K562 (cell line): ENCODE measurements around the gene TICRR. TPM values are rescaled to one million over a fixed set of nuclear protein-coding genes. Genes with fewer than 3 reads are reported as not detected.
A peak's percentile ranks its signal among the peaks of the same experiment; 100 is the strongest.

ENCODE experiments used
- ATAC-seq: fragments of 200-7000 bp; cut with Tn5 transposase; 3 replicates; pipeline ENCODE4 v1.9.1; 2020; ENCODE audit warnings: moderate library complexity
- BruUV-seq: library from RNA; stranded (reverse); fragments of 400-500 nt; replicated peaks from 2 replicates; lab custom pipeline; 2021; lab: Mats Ljungman, UMichigan
- CTCF ChIA-PET: fragments of 300-600 bp; formaldehyde crosslinking; extraction: SDS; loops from one replicate; lab custom pipeline; 2021; ENCODE audit warnings: low intra/inter-chr PET ratio; lab: Yijun Ruan, JAX
- POLR2A ChIA-PET: fragments of 300-600, 350-650 bp; sonication (Branson Sonifier 250); formaldehyde crosslinking; extraction: SDS; loops from one replicate; lab custom pipeline; 2021; ENCODE audit warnings: antibody characterized with exemption, inconsistent platforms; lab: Yijun Ruan, JAX
- DNase-seq, 4 experiments: peaks; one replicate each; pipeline versions ENCODE4 v3.0.0 to v3.0.0-alpha.2; 2011 to 2018; ENCODE audit warnings: low spot score in 3 of 4, mixed read lengths in 3 of 4; ENCODE audit errors: extremely low read depth in 1 of 4
- FAIRE-seq: peaks from 2 replicates; lab custom pipeline; 2011; peaks lifted over from hg19 to GRCh38; lab: Jason Lieb, UNC
- H2AFZ ChIP-seq: 2 replicates; pipeline ENCODE4 v1.6.0; 2011; ENCODE audit warnings: low read depth, low read length, control low read depth, inconsistent platforms
- H3K27ac ChIP-seq: fragments of 200-600 bp; 3 replicates; pipeline ENCODE4 v1.8.0; 2011; ENCODE audit warnings: low read depth, mild to moderate bottlenecking, control low read depth, inconsistent platforms, low read length, moderate library complexity, mixed read lengths; ENCODE audit errors: extremely low read depth
- H3K27me3 ChIP-seq, 2 experiments: fragments of 300-600 bp in 1 of 2; 2 replicates in 1 of 2; 3 replicates in 1 of 2; pipeline versions ENCODE4 v1.6.0 to v1.8.0; 2011; ENCODE audit warnings: inconsistent platforms in 2 of 2, low read length in 2 of 2, mild to moderate bottlenecking in 1 of 2, mixed read lengths in 1 of 2, moderate library complexity in 1 of 2; ENCODE audit not compliant: control insufficient read depth in 2 of 2, insufficient read depth in 2 of 2
- H3K36me3 ChIP-seq: fragments of 300-600 bp; 3 replicates; pipeline ENCODE4 v1.8.0; 2011; ENCODE audit warnings: mild to moderate bottlenecking, low read length, inconsistent platforms; ENCODE audit not compliant: control insufficient read depth, insufficient read depth
- H3K4me1 ChIP-seq, 2 experiments: fragments of 200-600 bp in 1 of 2; replicated peaks in 1 of 2; 2 replicates in 1 of 2; 3 replicates in 1 of 2; pipeline versions ENCODE4 v1.5.1 to v1.8.0; 2011; ENCODE audit warnings: inconsistent platforms in 2 of 2, low read length in 2 of 2, mild to moderate bottlenecking in 1 of 2, mixed read lengths in 1 of 2, moderate library complexity in 1 of 2; ENCODE audit not compliant: control insufficient read depth in 2 of 2, insufficient read depth in 2 of 2
- H3K4me2 ChIP-seq: 2 replicates; pipeline ENCODE4 v1.6.1; 2011; ENCODE audit warnings: low read length, control low read depth, inconsistent platforms, mixed read lengths; ENCODE audit not compliant: insufficient read depth
- H3K4me3 ChIP-seq: fragments of 200-600 bp; sonication (generic), shearing (Covaris generic); 2 replicates; pipeline ENCODE4 v1.5.1; 2016; ENCODE audit warnings: control low read depth, inconsistent platforms
- H3K79me2 ChIP-seq: fragments of 200-600 bp; 3 replicates; pipeline ENCODE4 v1.8.0; 2011; ENCODE audit warnings: low read length, inconsistent platforms; ENCODE audit not compliant: control insufficient read depth, insufficient read depth
- H3K9ac ChIP-seq, 2 experiments: 2 replicates each; pipeline versions ENCODE4 v1.6.0 to v1.6.1; 2011; ENCODE audit warnings: low read depth in 2 of 2, low read length in 2 of 2, control low read depth in 1 of 2, inconsistent platforms in 1 of 2, mild to moderate bottlenecking in 1 of 2, mixed read lengths in 1 of 2; ENCODE audit not compliant: insufficient read depth in 1 of 2
- H3K9me1 ChIP-seq: one replicate; pipeline ENCODE4 v1.6.0; 2011; ENCODE audit warnings: inconsistent platforms, mild to moderate bottlenecking, low read length, moderate library complexity; ENCODE audit not compliant: control insufficient read depth, insufficient read depth
- H3K9me3 ChIP-seq: replicated peaks from 2 replicates; pipeline ENCODE4 v1.5.1; 2011; ENCODE audit warnings: low read depth, low read length, inconsistent platforms; ENCODE audit not compliant: control insufficient read depth, insufficient read depth
- H4K20me1 ChIP-seq: replicated peaks from 2 replicates; pipeline ENCODE4 v1.6.1; 2011; ENCODE audit warnings: low read length, inconsistent platforms, mixed read lengths; ENCODE audit not compliant: control insufficient read depth, insufficient read depth
- EP300 ChIP-seq: IDR thresholded peaks from 2 replicates; pipeline ENCODE4 v1.6.1; 2012; ENCODE audit warnings: low read length, improper control_type of control experiment
- MTA1 ChIP-seq: fragments of 450-650 bp; IDR thresholded peaks from 2 replicates; pipeline ENCODE4 v1.6.1; 2017; ENCODE audit warnings: borderline replicate concordance
- POLR2G ChIP-seq: fragments of 200-400 bp; formaldehyde crosslinking; IDR thresholded peaks from 2 replicates; pipeline ENCODE4 v1.6.1; 2017; ENCODE audit warnings: low read depth, mild to moderate bottlenecking, antibody characterized with exemption, low read length, moderate library complexity
- RBM22 ChIP-seq: fragments of 200-400 bp; formaldehyde crosslinking; IDR thresholded peaks from 2 replicates; pipeline ENCODE4 v1.6.1; 2018; ENCODE audit warnings: low read length, low read depth; ENCODE audit not compliant: poor library complexity, severe bottlenecking
- STAT6 ChIP-seq: sonication (generic); formaldehyde crosslinking; IDR thresholded peaks from 2 replicates; pipeline ENCODE4 v1.8.1; 2023; ENCODE audit warnings: mild to moderate bottlenecking, missing genetic modification reagents
- ZBTB33 ChIP-seq: sonication (generic); formaldehyde crosslinking; IDR thresholded peaks from 2 replicates; pipeline ENCODE4 v1.8.1; 2023; ENCODE audit warnings: mild to moderate bottlenecking, missing genetic modification reagents
- WGBS: fragments of 100-300 bp; shearing (Covaris generic); methylation state at CpG from one replicate; pipeline ENCODE4 v1.1.6; 2016; ENCODE audit warnings: low coverage, mixed read lengths; ENCODE audit not compliant: insufficient coverage; ENCODE audit errors: missing lambda C conversion rate; 5-methylcytosine and 5-hydroxymethylcytosine counted together
- in situ Hi-C: fragments of 300-500 bp; cut with MboI; formaldehyde crosslinking; loops from 4 replicates; pipeline ENCODE4 v1.15.0; 2018; ENCODE audit warnings: inconsistent platforms, mixed read lengths
- intact Hi-C: fragments of 100-400 bp; cut with micrococcal nuclease; formaldehyde crosslinking; loops from 2 replicates; pipeline ENCODE4 v1.14.2; 2022
- polyA plus RNA-seq, 8 experiments: library from polyadenylated mRNA; depleted of rRNA in 4 of 8; stranded (reverse) in 5 of 8; unstranded in 3 of 8; fragments of >200 nt; fragmentation: Nextera tagmentation in 2 of 8; fragmentation: Illumina TruSeq in 1 of 8; extraction: Ambion mirVana in 2 of 8; extraction: Trizol in 1 of 8; gene quantifications; 2 replicates each; pipeline versions ENCODE4 v1.2.1 to v1.2.3, GENCODE V29; 2011 to 2014; ENCODE audit warnings: inconsistent platforms in 1 of 8, missing spikeins in 1 of 8
- total RNA-seq, 7 experiments: library from RNA; depleted of rRNA in 6 of 7; stranded (reverse); fragments of >200 nt in 6 of 7; fragmentation: Illumina TruSeq in 2 of 7; extraction: Trizol in 2 of 7; gene quantifications; 2 replicates each; pipeline versions ENCODE4 v1.2.1 to v1.2.3, GENCODE V29; 2011 to 2021; ENCODE audit warnings: low replicate concordance in 1 of 7

TICRR gene
- total and polyA plus RNA-seq, 9 of the 15 experiments (the other 6 are each of a cell fraction or from before 2014, with no cell fraction given), result 0.84 to 22.9 (median 13.7) TPM

GRCh38 chr15:89632563-89633430 lies 57.5 kb downstream of the TICRR start:
- no peaks in the 10 kb centered on the region for H3K27me3 ChIP-seq
- no peaks in the 10 kb centered on the region; a peak in 1 of 5 replicates for H3K4me1 ChIP-seq
- ATAC-seq (no peak), FAIRE-seq (no peak), DNase-seq (no peak)
- no peak overlapping the region for H3K27ac ChIP-seq
- H3K79me2 ChIP-seq, result no peaks in the 10 kb centered on the region
- TF ChIP-seq POLR2G (peak; percentile 56), EP300 (no peak), MTA1 (no peak)
- peaks cover 43% of the 10 kb centered on the region; the same call in 2 of the 3 replicates for H3K36me3 ChIP-seq
- H3K9me3 ChIP-seq, result peaks cover 5% of the 10 kb centered on the region; the same call in 1 of the 2 replicates
- POLR2A ChIA-PET, result interaction anchor here (0.6 kb wide), 1 partner anchor 135 kb away, joined by 3 read pairs; no protein-coding TSS in a partner anchor
- no peak overlapping the region for H3K4me3 ChIP-seq
- H3K9me1 ChIP-seq, result no peaks in the 10 kb centered on the region
- no TSS peak for BruUV-seq
- in situ Hi-C loops, result no loop called here
- no peaks in the 10 kb centered on the region for H4K20me1 ChIP-seq
- WGBS, result 89% methylated on average over 8 of the region's 18 CpGs
- no peak overlapping the region for H3K9ac ChIP-seq
- H3K4me2 ChIP-seq, result no peak overlapping the region
- CTCF ChIA-PET, result no interaction called here
- no peak overlapping the region for H2AFZ ChIP-seq
- intact Hi-C loops, result no loop called here

- intact Hi-C loops, result no loop called here
- 86% methylated on average over 23 of the region's 23 CpGs for WGBS
- ATAC-seq, result no peak
These were observed 58.3 kb downstream of the TICRR start for GRCh38 chr15:89633585-89633984.

More at GRCh38 chr15:89633585-89633984, 58.3 kb downstream of the TICRR start:
- TF ChIP-seq ZBTB33 (CRISPR knock-in tag), result peak; percentile 18; the same call in 1 of the 2 replicates
- TF ChIP-seq POLR2G, result peak; percentile 50
- no peak for TF ChIP-seq STAT6 (CRISPR knock-in tag)
- TF ChIP-seq RBM22, result peak; percentile 40
- H2AFZ ChIP-seq, result no peak overlapping the region
- H3K36me3 ChIP-seq, result peaks cover 36% of the 10 kb centered on the region; the same call in 2 of the 3 replicates
- H4K20me1 ChIP-seq, result no peaks in the 10 kb centered on the region
- no peak overlapping the region for H3K4me3 ChIP-seq
- no peak for DNase-seq
- no peaks in the 10 kb centered on the region; a peak in 1 of 5 replicates for H3K4me1 ChIP-seq
- no peak overlapping the region for H3K9ac ChIP-seq
- H3K9me3 ChIP-seq, result peaks cover 5% of the 10 kb centered on the region; the same call in 1 of the 2 replicates
- ChIA-PET CTCF (no interaction called here), POLR2A (no interaction called here)
- H3K9me1 ChIP-seq, result no peaks in the 10 kb centered on the region
- H3K4me2 ChIP-seq, result no peak overlapping the region
- in situ Hi-C loops, result no loop called here
- no peak for FAIRE-seq
- no peak overlapping the region for H3K27ac ChIP-seq
- H3K79me2 ChIP-seq, result no peaks in the 10 kb centered on the region
- no peaks in the 10 kb centered on the region for H3K27me3 ChIP-seq
- no TSS peak for BruUV-seq
